Adrenal gland (tissue), 12 donors: Measurements from ENCODE around the gene UBE2B. TPM values are rescaled to one million over a fixed set of nuclear protein-coding genes. Genes with fewer than 3 reads are reported as not detected.
"Not testable (repeated sequence)": the region's sequence is repeated elsewhere in the genome, so short reads cannot be mapped to it uniquely, and the experiment has no call there.

Source experiments
- DNase-seq, 7 donors: peaks; one replicate each; pipeline ENCODE4 v3.0.0-alpha.2; 2019 to 2020
- H3K27ac ChIP-seq, 5 donors: fragments of 200-600 bp; sonication (generic) in 4 of 5; 1 replicate in 3 of 5; 2 replicates in 2 of 5; pipeline versions ENCODE4 v1.5.1 to v1.8.0; 2016 to 2020; ENCODE audit warnings: mild to moderate bottlenecking in 1 of 5
- H3K27me3 ChIP-seq: fragments of 200-600 bp; 2 replicates; pipeline ENCODE4 v1.8.0; 2021
- H3K36me3 ChIP-seq, 2 donors: fragments of 200-600 bp; replicated peaks in 1 of 2; 1 replicate in 1 of 2; 2 replicates in 1 of 2; pipeline versions ENCODE4 v1.5.1 to v1.8.0; 2018 to 2022
- H3K4me1 ChIP-seq, 2 donors: fragments of 200-600 bp; replicated peaks in 1 of 2; 1 replicate in 1 of 2; 2 replicates in 1 of 2; pipeline versions ENCODE4 v1.5.1 to v1.8.0; 2018 to 2021
- H3K4me3 ChIP-seq, 4 donors: fragments of 200-600 bp; sonication (generic) in 3 of 4; one replicate each; pipeline ENCODE4 v1.5.1; 2016 to 2018
- H3K9me3 ChIP-seq, 3 donors: fragments of 200-600 bp; sonication (generic) in 1 of 3; replicated peaks in 1 of 3; 1 replicate in 2 of 3; 2 replicates in 1 of 3; pipeline versions ENCODE4 v1.5.1 to v1.8.0; 2016 to 2021
- POLR2A ChIP-seq, 2 donors: fragments of 450-650 bp; IDR thresholded peaks; one replicate each; pipeline ENCODE4 v1.6.1; 2017; ENCODE audit warnings: antibody characterized with exemption in 2 of 2, mild to moderate bottlenecking in 2 of 2, moderate library complexity in 1 of 2
- WGBS, 4 donors: extraction: QIAGEN DNeasy Blood & Tissue Kit in 2 of 4; methylation state at CpG; one replicate each; pipeline versions ENCODE4 v1.1.5 to v1.1.7; 2013 to 2017; 5-methylcytosine and 5-hydroxymethylcytosine counted together
- intact Hi-C, 2 donors: fragments of 100-400 bp; cut with DNase I; formaldehyde crosslinking; loops; one replicate each; pipeline versions ENCODE4 v1.14.1 to v1.15.0; 2022 to 2023
- polyA plus RNA-seq, 3 donors: library from polyadenylated mRNA; stranded (reverse); fragments of 200-250 nt in 2 of 3; fragments of 350-450 nt in 1 of 3; fragmentation: Illumina TruSeq in 1 of 3; extraction: RNeasy Lipid Tissue Mini Kit (QIAGEN cat#74804) in 1 of 3; gene quantifications; one replicate each; pipeline ENCODE4 v1.2.3, GENCODE V29; 2013 to 2014
- total RNA-seq, 9 donors: library from RNA; depleted of rRNA in 4 of 9; stranded (reverse); fragments of >200 nt in 4 of 9; fragments of 120-200 nt in 1 of 9; fragmentation: NEBNext Ultra II Directional in 1 of 9; extraction: Animal tissue kit (Norgen Biotek cat#: 25700) in 1 of 9; gene quantifications; one replicate each; pipeline versions ENCODE4 v1.1.0 to v1.2.4, GENCODE V29; 2013 to 2023
- TF ChIP-seq, protein P1 (sequence below), 6 experiments: fragments of 450-650 bp in 4 of 6; fragments of 200-600 bp in 2 of 6; sonication (generic) in 1 of 6; IDR thresholded peaks; 1 replicate in 5 of 6; 2 replicates in 1 of 6; pipeline versions ENCODE4 v1.5.1 to v1.8.0; 2016 to 2021; ENCODE audit warnings: antibody characterized with exemption in 6 of 6, mild to moderate bottlenecking in 2 of 6, moderate library complexity in 1 of 6
- donor health status: healthy with polysubstance abuse.
- donor health status: Bipolar disorder and iron deficiency.
- donor health status: DM: yes; HTN: yes; CAD: no.
- donor health status: DM: no; HTN: no; CAD: no.
- donor health status: DM: no; HTN: no; CAD: no.
- donor health status: DM: yes; HTN: yes; CAD: no.

The UBE2B gene
- total and polyA plus RNA-seq, 12 donors: 19.7 to 144 (median 96.2) TPM

DNA sequence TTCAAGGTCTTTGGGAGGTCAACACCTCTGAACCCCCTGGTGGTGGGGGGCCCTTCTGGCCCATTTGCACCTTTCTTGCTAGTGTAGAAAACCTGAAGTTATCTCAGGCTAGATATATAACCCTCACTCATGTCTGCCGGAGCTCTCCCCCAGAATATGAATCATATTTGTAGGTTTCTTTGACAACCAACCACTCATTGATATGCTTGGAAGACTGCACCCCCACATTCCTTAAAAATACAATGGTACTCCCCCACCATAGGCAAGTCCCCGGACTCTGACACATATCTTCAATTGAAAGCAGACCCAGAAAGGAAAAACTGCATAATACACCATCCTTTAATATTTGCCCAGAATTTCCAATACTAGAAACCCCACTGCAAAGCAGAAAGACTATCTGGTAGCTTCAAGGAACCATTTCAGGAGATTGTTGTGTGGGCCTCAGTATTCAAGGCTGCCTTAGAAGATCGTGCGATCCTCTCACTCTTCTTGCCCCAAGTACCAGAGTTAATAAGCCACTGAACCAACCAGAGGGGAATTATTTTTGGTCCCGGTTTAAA, 978 bp upstream of the UBE2B start:
- peak in 1 of 7 donors; percentile 16 for DNase-seq
- Histone ChIP-seq H3K36me3 (peaks cover 0 to 11% of the 10 kb centered on the region in 2 donors), H3K9me3 (no peaks in the 10 kb centered on the region), H3K27ac (peak overlapping the region; percentile 48 to 99 (median 97)), H3K27me3 (no peaks in the 10 kb centered on the region), H3K4me1 (peaks cover 12 to 46% of the 10 kb centered on the region in 2 donors), H3K4me3 (peak overlapping the region in 2 of 4 donors; percentile 63 to 75)
- TF ChIP-seq, protein P1, sequence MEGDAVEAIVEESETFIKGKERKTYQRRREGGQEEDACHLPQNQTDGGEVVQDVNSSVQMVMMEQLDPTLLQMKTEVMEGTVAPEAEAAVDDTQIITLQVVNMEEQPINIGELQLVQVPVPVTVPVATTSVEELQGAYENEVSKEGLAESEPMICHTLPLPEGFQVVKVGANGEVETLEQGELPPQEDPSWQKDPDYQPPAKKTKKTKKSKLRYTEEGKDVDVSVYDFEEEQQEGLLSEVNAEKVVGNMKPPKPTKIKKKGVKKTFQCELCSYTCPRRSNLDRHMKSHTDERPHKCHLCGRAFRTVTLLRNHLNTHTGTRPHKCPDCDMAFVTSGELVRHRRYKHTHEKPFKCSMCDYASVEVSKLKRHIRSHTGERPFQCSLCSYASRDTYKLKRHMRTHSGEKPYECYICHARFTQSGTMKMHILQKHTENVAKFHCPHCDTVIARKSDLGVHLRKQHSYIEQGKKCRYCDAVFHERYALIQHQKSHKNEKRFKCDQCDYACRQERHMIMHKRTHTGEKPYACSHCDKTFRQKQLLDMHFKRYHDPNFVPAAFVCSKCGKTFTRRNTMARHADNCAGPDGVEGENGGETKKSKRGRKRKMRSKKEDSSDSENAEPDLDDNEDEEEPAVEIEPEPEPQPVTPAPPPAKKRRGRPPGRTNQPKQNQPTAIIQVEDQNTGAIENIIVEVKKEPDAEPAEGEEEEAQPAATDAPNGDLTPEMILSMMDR (IDR thresholded peaks at IDR 0.05): no peak
- no peak for TF ChIP-seq POLR2A (IDR thresholded peaks at IDR 0.05)
- intact Hi-C loops: loop anchor here in 1 of 2 donors (5.0 to 10.0 kb wide), 2 partner anchors 157 to 214 kb away; partner anchors contain the start of gene JADE2
- WGBS, 4 donors: 20 to 27% (median 23%) methylated on average over 5 of the region's 5 CpGs

DNA sequence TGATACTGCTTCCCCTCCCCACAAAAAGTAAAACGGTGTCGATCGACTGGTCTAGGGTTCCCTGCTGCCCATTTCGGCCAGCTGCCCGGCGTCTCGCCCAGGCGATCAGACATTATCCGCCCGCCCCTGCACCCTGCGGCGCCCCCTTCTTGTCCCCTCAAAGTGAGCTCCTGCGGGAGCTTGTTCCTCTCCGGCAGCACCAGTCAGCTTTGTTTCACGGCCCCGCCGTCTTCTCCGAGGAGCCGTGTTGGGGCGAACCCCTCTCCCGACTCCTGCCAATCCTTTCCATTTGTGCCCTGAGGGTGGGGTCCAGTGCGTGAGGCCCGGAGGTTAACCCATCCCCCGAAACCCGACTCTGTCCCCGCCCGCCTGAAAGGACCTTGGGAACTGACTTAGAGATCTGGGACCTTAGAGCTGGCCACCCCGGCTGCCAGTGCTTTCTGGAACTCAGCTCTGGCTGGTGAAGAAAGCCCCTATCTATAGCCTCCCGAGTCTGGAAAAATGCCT, 518 bp downstream of the UBE2B start:
- WGBS, 4 donors: 0 to 1% (median 1%) methylated on average over 14 to 29 of the region's 29 CpGs
- intact Hi-C loops: loop anchor here in 1 of 2 donors (5.0 to 10.0 kb wide), 2 partner anchors 155 to 213 kb away; partner anchors contain the start of gene JADE2
- Histone ChIP-seq H3K27me3 (no peaks in the 10 kb centered on the region), H3K36me3 (peaks cover 0 to 19% of the 10 kb centered on the region in 2 donors), H3K4me1 (peaks cover 12 to 46% of the 10 kb centered on the region in 2 donors), H3K4me3 (peak overlapping the region; percentile 62 to 95 (median 69)), H3K9me3 (no peaks in the 10 kb centered on the region), H3K27ac (peak overlapping the region; percentile 91 to 99 (median 98))
- TF ChIP-seq POLR2A (IDR thresholded peaks at IDR 0.05): peak; percentile 36 to 80
- TF ChIP-seq, protein P1 (IDR thresholded peaks at IDR 0.05): no peak
- DNase-seq: peak; percentile 80 to 92 (median 88)

- peaks cover 17 to 52% of the 10 kb centered on the region in 2 donors for H3K4me1 ChIP-seq
- 80 to 94% (median 84%) methylated on average over 4 to 5 of the region's 5 CpGs for WGBS, 4 donors
- not testable (repeated sequence) for H3K27me3 ChIP-seq
These were observed 2.3 kb downstream of the UBE2B start for GRCh38 chr5:134373633-134374032.

GRCh38 chr5:134374232-134374631, 2.9 kb downstream of the UBE2B start:
- Histone ChIP-seq H3K4me3 (no peak overlapping the region), H3K9me3 (no peaks in the 10 kb centered on the region), H3K27me3 (no peaks in the 10 kb centered on the region), H3K4me1 (peaks cover 17 to 52% of the 10 kb centered on the region in 2 donors), H3K36me3 (peaks cover 0 to 40% of the 10 kb centered on the region in 2 donors), H3K27ac (peak overlapping the region in 1 of 5 donors; percentile 27)
- DNase-seq: no peak
- 60 to 77% (median 72%) methylated on average over 3 of the region's 3 CpGs for WGBS, 4 donors
- intact Hi-C loops: loop anchor here in 1 of 2 donors (5.0 to 10.0 kb wide), 2 partner anchors 153 to 211 kb away; partner anchors contain the start of gene JADE2
- no peak for TF ChIP-seq POLR2A (IDR thresholded peaks at IDR 0.05)
- TF ChIP-seq, protein P1 (IDR thresholded peaks at IDR 0.05): no peak

More at GRCh38 chr5:134373633-134374032, 2.3 kb downstream of the UBE2B start:
- Histone ChIP-seq H3K36me3 (peaks cover 0 to 36% of the 10 kb centered on the region in 2 donors), H3K27ac (peak overlapping the region in 1 of 5 donors; percentile 91), H3K4me3 (peak overlapping the region in 1 of 4 donors; percentile 75)
- H3K9me3 ChIP-seq, DNase-seq: not testable (repeated sequence)
- intact Hi-C loops: loop anchor here in 1 of 2 donors (5.0 to 10.0 kb wide), 2 partner anchors 154 to 211 kb away; partner anchors contain the start of gene JADE2
